HG02610 (cell line): ENCODE measurements around the gene NKAPD1.
"Not testable (repeated sequence)": the region's sequence is repeated elsewhere in the genome, so short reads cannot be mapped to it uniquely, and the experiment has no call there.

ENCODE experiments used
- ATAC-seq: cut with Tn5 transposase; IDR thresholded peaks from one replicate; pipeline ENCODE4 v1.9.1; 2021; ENCODE audit warnings: mild to moderate bottlenecking, moderate library complexity; ENCODE audit not compliant: unreplicated experiment

NKAPD1 gene, protein sequence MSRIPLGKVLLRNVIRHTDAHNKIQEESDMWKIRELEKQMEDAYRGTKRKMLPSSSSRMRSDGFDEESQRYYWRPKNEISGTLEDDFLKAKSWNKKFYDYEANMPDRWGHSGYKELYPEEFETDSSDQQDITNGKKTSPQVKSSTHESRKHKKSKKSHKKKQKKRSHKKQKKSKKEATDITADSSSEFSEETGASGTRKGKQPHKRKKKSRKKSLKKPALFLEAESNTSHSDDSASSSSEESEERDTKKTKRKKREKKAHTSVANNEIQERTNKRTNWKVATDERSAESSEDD

DNA sequence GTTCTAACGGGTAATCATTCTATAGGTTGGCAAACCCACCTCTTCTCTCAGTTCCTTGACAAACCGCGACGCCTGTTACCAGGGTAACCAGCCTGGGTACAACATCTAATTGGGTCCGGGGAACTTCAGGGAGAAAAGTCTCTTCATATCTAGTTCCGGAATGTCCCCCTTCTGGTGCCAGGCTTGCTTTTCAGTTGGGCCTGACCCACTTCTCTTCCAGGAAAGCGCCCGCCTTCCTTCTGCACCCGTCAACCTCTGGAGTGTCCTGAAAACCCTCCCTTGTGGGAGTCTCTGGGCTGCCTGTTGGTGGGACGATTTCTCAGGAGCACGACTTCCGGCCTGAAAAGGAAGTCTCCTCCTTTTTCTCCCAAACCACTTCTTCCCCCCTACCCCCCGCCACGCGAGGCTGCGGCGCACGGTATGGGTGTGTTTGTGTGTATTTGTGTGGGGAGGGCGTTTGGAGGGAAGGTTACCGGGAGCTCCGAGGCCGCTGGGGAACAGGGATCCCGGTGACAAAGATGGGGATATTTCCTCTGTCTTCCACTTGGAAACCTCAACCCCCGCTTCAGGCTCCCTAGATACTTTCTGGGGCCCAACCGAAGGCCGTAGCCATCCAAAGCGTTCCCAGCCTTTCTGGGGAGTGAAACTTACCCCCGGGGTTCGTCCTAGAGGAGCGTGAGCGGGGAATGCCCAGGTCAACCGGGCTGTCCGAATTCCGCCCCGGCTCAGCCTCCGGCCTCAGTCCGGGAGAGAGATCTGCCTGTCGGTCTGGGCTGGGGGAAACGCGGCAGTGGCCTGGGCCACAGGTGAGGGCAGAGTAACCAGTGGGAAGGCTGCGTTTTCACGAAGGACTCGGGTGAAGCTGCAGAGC lies at the start of gene NKAPD1, which contains the start of gene PIH1D2:
Gene NKAPD1 (plus strand): TSS at position 359 of the 871 bp plus-strand sequence. CDS start 1,276 bp downstream, outside the sequence.
Gene PIH1D2 (minus strand): TSS at position 77 of the 871 bp plus-strand sequence. CDS start 843 bp downstream, outside the sequence.
- ATAC-seq = peak; percentile 83

GRCh38 chr11:112024773-112025678 lies 49.1 kb upstream of the NKAPD1 start, which contains the start of gene DLAT:
Gene DLAT, plus strand, starts transcription at chr11:112025408. Its CDS starts 65 bp downstream, at chr11:112025473.
- peak; percentile 60 for ATAC-seq

- ATAC-seq = no peak
Observed at GRCh38 chr11:112025707-112026106, 48.4 kb upstream of the NKAPD1 start.

- not testable (repeated sequence) for ATAC-seq
Observed at GRCh38 chr11:112026784-112027410, 47.2 kb upstream of the NKAPD1 start.

GRCh38 chr11:112029460-112029859 lies 44.6 kb upstream of the NKAPD1 start:
- ATAC-seq = no peak

DNA sequence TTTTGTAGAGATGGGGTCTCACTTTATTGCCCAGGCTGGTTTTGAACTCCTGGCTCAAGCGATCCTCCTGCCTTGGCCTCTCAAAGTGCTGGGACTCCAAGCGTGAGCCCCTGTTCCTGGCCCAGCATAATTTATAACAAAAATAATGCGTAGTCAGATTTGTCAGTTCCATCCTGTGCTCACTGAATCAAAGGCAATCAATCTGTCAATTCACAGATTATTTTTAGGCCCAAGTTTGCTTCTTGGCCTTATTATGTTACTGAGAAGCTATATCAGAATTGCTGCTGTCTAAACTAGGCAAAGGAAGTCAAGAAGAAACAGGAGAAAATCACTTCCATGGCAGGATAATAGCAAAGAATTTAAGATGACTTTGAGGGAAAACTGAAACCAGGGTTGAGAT lies 40.2 kb upstream of the NKAPD1 start:
- ATAC-seq = no peak

DNA sequence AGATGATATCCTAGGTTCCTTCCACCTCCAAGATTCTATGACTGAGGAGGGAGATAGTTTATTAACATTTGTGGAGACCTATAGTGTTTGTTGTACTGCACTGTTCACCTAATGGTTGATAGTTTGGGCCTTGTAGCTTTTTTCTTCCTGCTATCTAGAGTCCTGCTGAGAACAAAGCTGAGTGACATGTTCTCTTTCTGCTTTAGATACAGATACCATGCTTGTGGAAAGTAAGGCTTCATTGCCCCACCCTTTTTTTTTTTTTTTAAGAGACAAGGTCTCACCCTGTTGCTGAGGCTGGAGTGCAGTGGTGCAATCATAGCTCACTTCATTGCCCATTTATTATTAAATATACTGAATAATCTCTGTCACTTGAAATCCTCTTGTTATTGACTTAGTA lies 36.6 kb upstream of the NKAPD1 start:
- ATAC-seq = no peak

GRCh38 chr11:112042161-112042960 lies 31.7 kb upstream of the NKAPD1 start:
- ATAC-seq = no peak

GRCh38 chr11:112042961-112043304 lies 31.2 kb upstream of the NKAPD1 start:
- ATAC-seq = no peak

DNA sequence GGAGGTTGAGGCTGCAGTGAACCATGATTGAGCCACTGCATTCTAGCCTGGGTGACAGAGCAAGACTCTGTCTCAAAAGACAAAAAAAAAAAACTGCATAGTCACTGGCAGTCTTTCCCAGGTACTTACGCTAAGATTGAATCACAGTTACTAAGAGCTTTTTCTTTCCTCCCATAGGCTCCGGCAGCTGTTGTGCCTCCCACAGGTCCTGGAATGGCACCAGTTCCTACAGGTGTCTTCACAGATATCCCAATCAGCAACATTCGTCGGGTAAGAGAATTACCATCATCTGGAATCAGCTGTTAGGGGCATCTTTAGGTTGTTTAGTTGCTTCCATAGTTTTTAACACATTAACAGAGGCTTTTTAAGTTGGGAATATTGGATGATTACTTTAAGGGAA lies 29.1 kb upstream of the NKAPD1 start:
- ATAC-seq = no peak

DNA sequence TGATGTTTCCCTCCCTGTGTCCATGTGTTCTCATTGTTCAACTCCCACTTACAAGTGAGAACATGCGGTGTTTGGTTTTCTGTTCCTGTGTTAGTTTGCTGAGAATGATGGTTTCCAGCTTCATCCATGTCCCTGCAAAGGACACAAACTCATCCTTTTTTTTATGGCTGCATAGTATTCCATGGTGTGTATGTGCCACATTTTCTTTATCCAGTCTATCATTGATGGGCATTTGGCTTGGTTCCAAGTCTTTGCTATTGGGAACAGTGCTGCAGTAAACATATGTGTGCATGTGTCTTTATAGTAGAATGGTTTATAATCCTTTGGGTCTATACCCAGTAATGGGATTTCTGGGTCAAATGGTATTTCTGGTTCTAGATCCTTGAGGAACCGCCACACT lies 27.5 kb upstream of the NKAPD1 start:
- ATAC-seq = not testable (repeated sequence)

DNA sequence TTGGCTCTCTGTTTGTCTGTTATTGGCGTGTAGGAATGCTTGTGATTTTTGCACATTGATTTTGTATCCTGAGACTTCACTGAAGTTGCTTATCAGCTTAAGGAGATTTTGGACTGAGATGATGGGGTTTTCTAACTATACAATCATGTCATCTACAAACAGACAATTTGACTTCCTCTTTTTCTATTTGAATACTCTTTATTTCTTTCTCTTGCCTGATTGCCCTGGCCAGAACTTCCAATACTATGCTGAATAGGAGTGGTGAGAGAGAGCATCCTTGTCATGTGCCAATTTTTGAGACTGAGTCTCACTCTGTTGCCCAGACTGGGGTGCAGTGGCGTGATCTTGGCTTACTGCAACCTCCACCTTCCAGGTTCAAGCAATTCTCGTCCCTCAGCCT lies 25.8 kb upstream of the NKAPD1 start:
- ATAC-seq = not testable (repeated sequence)

DNA sequence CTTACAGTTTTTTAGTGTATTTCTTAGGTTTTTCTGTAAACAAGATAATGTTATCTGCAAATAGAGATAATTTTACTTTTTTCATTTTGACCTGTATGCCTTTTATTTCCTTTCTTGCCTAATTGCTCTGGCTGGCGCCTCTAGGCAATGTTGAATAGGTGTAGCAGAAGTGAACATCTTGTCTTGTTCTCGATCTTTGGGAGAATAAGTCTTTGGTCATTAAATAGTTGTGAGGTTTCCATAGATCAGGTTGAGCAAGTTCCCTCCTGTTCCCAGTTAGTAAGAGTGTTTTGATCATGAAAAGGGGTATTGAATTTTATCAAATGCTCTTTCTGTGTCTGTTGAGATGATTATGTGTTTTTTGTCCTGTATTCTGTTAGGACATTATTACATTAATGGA lies 24.3 kb upstream of the NKAPD1 start:
- no peak for ATAC-seq

- ATAC-seq = peak; percentile 80
Observed at GRCh38 chr11:112050721-112051120, 23.4 kb upstream of the NKAPD1 start.

DNA sequence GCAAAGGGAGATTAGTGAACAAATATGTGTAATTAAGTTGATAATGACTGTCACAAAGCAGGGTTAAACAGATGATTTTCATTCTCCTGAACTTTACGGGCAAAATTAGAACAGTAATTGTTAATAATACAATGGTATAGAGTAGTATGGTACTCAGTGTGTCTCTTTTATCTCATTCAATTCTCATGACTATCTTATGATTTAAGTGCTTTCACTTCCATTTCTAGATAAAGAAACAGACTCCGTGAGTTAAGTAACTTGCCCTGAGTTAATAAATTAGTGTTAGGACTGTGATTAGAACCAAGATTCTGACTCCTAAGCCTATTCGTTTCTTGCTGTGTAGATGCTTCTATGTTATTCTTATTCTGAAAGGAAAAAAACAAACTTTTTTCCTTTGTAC lies 22.3 kb upstream of the NKAPD1 start:
- no peak for ATAC-seq

DNA sequence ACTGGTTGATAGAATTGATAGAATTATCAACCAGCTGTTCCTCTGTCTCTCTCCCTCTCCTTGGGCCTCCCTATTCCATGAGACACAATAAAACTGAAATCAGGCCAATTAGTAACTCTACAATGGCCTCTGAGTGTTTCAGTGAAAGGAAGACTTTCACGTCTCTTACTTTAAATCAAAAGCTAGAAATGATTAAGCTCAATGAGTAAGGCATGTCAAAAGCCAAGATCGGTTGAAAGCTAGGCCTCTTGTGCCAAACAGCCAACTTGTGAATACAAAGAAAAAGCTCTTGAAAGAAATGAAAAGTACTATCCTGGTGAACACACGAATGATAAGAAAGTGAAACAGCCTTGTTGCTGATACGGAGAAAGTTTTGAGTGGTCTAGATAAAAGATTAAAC lies 16.9 kb upstream of the NKAPD1 start:
- ATAC-seq = no peak

- no peak for ATAC-seq
Observed at GRCh38 chr11:112058103-112058502, 16.0 kb upstream of the NKAPD1 start.

DNA sequence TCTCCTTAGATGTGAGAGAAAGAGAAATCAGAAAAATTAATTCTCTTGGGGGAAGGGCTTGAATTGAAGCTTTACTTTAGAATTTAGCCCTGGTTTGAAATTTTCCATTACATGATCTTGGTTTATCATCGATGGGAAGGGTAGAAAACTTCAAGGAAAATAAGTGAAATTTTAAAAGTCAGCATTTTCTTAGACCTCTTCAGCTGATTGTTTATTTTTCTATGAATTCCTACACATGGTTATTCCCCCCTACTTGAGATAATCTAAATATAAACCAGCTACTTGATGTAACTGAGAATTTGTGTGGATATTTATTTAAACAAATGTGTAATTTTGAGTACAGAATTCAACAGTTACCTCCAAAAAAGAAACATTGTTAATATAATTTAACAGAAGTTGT lies 11.2 kb upstream of the NKAPD1 start:
- ATAC-seq = no peak

- ATAC-seq = no peak
Observed at GRCh38 chr11:112082729-112083128, 8.6 kb downstream of the NKAPD1 start.
